HG03558 (cell line): ENCODE measurements around the gene SDHB.

Experiments
- ATAC-seq: cut with Tn5 transposase; IDR thresholded peaks from one replicate; pipeline ENCODE4 v1.9.1; 2021; ENCODE audit warnings: moderate number of reproducible peaks; ENCODE audit not compliant: unreplicated experiment; ENCODE audit errors: extremely low read depth

The SDHB gene

GRCh38 chr1:16975838-16976237 is 78.0 kb downstream of the SDHB start:
- no peak for ATAC-seq

- no peak for ATAC-seq
Measured at GRCh38 chr1:16975211-16975610, 78.6 kb downstream of the SDHB start.

DNA sequence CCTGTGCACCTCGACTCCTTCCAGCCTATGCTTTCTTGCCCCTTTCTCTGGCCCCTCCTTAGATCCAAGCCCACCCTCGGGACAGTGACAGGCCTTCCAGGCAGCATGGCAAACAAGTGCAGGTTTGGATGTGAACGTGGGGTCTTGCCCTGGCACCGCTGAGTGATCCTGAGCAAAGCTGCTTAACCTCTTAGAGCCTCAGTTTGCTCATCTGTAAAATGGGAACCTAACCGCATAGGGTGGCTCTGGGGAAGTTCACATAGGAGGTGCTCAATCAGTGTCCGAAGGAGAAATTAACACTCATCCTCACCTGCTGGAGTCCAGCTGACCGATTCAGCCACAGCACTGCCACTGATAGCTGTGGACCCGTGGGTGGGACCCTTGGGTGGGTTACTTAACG is 80.6 kb downstream of the SDHB start:
- ATAC-seq = no peak

DNA sequence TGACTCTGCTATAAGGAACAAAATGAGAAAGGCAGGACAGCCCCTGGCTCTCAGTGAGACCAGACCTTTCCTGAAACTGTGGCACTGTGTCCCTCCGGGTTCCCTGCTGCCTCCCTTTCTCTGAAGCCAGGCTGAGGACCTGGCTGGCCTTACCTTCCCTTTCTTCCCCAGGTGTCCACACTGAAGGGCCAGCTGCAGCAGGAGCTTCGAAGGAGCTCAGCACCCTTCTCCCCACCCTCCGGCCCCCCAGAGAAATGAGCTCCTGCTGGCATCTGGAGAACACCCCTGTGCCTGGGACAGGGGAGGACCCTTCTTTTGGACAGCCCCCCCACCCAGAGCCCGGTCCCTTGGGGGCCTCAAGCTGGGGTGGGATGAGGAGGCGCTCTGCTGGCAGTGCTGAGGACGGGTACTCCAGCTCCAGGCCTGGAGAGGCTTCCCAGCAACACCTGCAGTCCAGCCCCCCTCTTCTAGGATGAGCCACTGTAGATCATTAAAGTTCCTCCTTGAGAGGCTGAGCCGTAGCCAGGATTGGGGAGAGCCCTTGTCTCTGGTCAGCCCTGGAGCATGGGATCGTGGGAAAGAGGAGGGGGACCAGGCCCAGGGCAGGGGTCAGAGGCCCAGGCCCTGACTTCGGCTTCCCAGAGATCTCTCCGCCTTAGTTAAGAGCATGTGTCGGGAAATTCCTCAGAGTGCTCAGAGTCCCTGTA is 81.5 kb downstream of the SDHB start:
- ATAC-seq = no peak

DNA sequence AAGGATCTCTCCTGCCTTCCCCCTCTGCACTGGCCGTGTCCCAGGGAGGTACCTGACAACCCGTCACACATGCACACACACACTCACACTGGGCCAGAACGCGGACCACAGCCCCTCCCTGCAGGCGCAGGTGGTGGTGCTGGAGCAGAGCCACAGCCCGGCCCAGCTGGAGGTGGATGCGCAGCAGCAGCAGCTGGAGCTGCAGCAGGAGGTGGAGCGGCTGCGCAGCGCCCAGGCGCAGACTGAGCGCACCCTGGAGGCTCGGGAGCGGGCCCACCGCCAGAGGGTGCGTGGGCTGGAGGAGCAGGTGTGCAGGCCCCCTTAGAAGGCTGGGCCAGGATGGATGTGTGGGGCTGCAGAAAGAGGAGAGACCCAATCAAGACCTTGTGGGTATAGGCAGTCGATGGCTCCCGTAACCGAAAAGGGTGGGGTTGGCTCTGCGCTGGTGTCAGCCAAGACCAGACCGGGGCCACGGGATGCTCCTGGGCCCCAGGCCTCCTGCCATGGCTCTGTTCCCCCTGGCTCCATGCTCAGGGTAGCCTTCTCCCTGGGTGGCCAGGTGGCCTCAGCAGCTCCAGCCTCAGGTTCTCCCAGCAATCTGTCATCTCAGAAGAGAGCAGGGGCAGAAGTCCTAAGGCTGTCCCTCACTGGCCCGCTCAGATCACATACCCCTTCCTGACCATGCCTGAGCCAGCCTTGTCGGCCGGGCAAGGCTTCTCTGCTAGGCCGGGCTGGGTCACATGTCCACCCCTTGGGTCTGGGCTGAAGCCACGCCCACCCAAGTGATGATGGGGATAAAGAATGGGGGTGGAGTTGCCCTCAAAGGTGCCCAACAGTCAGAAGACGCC is 82.3 kb downstream of the SDHB start:
- ATAC-seq = no peak

DNA sequence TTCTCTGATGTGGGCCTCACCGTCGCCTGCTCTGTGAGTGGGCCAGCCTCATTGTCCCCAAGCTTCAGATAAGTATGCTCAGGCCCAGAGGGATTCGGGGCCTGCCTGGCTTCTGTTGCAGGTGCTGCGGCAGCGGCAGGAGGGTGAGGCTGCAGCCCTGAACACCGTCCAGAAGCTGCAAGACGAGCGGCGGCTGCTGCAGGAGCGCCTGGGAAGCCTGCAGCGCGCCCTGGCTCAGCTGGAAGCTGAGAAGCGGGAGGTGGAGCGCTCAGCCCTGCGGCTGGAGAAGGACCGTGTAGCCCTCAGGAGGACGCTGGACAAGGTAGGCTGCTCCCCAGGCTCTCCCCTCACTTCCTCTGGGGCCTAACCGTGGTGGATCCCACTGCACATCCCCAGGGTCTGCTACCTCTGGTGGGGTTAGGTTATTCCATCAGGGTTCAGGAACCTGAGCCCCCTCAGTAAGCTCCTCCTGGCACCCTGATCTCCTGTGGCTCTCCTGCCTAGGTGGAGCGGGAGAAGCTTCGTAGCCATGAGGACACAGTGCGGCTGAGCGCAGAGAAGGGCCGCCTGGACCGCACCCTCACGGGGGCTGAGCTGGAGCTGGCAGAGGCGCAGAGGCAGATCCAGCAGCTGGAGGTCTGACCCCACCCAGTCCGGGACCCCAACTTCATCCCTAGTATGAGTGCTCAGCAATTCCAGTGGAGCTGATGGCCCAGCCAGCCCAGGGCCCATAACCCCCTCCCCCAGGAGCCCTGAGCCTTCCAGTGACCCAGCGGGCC is 83.5 kb downstream of the SDHB start:
- no peak for ATAC-seq

GRCh38 chr1:16969651-16970050 is 84.2 kb downstream of the SDHB start:
- no peak for ATAC-seq

GRCh38 chr1:16969057-16969611 is 84.7 kb downstream of the SDHB start:
- no peak for ATAC-seq
